Measurements from ENCODE around the gene SOS1.

Gene SOS1

DNA sequence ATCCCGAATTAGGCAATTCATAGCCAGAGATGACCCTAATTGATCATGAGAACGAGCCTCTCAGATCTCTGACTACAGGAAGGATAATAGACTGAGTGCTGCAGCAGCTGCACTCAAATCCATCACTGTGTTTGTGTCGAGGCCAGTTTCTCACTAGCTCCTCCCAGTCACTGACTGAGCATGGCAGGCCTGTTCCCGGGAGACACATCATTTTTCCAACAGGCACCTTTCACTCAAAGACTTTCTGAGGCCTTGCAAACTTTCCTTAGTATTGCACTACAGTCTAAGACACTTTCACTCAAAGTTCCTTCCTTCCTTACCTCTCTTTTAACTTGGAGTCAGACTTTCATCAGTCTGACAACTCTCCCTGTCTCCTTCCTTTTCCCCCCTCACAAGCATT is 13.7 kb downstream of the SOS1 start:
- intact Hi-C loops (cut with micrococcal nuclease), result no loop called here
- Mint-ChIP-seq H3K27ac (no peak overlapping the region), H3K36me3 (ENCODE audit: low read depth) (peaks cover 9% of the 10 kb centered on the region), H3K27me3 (no peaks in the 10 kb centered on the region), H3K9me3 (no peaks in the 10 kb centered on the region), H3K4me3 (no peak overlapping the region), H3K4me1 (ENCODE audit: low read depth) (peaks cover 21% of the 10 kb centered on the region)

DNA sequence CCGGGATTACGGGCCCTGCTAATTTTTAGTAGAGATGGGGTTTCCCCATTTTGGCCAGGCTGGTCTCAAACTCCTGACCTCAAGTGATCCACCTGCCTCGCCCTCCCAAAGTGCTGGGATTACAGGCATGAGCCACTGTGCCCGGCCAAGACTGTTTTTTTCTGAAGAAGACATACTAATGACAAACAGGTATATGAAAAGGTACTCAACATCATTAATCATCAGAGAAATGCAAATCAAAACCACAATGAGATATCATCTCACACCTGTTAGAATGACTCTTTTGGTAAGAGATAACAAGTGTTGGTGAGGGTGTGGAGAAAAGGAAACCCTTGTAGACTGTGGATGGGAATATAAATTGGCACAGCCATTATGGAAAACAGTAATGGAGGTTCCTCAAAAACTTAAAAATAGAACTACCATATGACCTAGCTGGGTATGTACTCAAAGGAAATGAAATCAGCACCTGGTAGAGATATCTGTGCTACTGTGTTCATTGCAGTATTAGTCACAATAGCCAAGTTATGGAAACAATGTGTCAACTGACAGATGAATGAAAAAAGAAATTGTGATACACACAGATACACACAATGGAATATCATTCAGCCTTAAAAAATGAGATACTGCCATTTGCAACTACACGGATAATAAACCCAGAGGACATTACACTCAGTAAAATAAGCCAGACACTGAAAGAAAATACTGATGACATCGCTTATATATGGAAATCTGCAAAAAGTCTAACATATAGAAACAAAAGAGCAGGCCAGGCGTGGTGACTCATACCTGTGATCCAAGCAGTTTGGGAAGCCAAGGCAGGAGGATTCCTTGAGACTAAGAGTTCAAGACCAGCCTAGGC is 20.8 kb downstream of the SOS1 start:
- no peaks in the 10 kb centered on the region for H3K36me3 Mint-ChIP-seq (ENCODE audit: low read depth)
- intact Hi-C loops (cut with micrococcal nuclease), result loop anchor here (1.0 kb wide), 1 partner anchor 22 kb away; no protein-coding TSS in a partner anchor
- H3K4me3 Mint-ChIP-seq, result no peak overlapping the region

DNA sequence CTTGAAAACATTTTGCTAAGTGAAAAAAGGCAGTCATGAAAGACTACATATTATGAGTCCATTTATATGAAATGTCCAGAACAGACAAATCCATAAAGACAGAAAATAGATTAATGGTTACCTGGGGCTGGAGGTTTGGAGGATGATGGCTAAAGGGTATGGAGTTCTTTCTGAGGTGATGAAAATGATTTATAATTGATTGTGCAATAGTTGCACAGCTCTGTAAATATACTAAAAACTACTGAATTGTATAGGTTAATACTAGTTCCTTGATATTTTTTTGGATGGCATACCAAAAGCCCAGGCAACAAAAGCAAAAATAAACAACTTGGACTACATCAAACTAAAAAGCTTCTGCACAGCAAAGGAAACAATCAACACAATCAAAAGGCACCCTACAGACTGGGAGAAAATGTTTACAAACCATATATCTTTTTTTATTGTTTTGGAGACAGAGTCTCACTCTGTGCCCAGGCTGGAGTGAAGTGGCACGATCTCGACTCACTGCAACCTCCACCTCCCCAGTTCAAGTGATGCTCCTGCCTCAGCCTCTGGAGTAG is 21.5 kb downstream of the SOS1 start:
- Mint-ChIP-seq H3K4me3 (no peak overlapping the region), H3K36me3 (ENCODE audit: low read depth) (no peaks in the 10 kb centered on the region), H3K27ac (no peak overlapping the region), H3K27me3 (no peaks in the 10 kb centered on the region), H3K9me3 (no peaks in the 10 kb centered on the region), H3K4me1 (ENCODE audit: low read depth) (peaks cover 35% of the 10 kb centered on the region)
- intact Hi-C loops (cut with micrococcal nuclease), result no loop called here

More for the DNA sequence above, 20.8 kb downstream of the SOS1 start:
- Mint-ChIP-seq H3K4me1 (ENCODE audit: low read depth) (peaks cover 31% of the 10 kb centered on the region), H3K9me3 (no peaks in the 10 kb centered on the region), H3K27me3 (no peaks in the 10 kb centered on the region), H3K27ac (no peak overlapping the region)

DNA sequence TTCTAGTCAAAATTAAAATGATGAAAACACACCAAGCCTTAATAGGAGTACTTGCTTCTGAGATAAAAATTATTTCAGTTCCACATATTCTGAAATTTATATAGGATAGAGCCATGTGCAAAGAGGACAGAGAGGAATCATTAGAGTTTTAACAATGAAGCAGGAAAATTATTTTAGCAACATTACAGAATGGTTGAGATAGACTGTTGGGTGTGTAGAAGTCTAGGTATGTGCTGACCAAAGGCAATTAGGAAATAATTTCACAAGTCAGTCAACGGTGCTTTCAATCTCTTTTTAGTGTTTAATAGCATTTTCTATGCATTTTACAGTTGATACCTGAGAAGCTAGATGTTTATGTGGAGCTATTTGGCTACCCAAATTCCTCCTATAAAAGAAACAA is 25.2 kb downstream of the SOS1 start:
- peaks cover 52% of the 10 kb centered on the region for H3K4me1 Mint-ChIP-seq (ENCODE audit: low read depth)
- intact Hi-C loops (cut with micrococcal nuclease), result no loop called here

DNA sequence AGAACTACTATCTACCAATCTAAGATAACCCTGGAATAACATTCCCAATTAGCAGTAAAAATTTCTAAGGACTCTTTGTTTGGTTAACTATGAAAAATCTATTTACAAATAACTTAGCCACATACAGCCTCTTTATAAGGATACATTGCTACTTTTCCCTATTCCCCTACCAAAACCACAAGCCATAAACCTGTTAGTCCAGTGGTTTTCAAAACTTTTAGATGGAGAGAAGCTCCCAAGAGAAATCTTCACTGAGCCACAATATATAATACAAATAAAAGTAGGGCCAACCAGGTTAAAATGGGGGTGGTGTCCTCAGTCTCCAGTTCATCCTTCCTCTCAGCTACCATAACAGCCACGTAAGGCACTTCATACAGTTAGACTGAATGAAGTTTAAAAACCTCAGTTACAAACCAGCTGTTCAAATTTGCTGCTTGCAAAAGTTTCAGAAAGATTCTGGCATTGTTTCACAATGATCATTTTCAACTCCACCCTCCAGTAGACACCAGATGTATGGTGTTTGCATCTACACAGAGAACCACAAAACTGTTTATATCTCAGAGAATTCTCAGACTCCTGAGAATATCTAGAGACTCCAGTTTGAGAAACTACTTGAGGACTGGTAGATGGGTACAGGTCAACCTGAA is 26.0 kb downstream of the SOS1 start:
- Mint-ChIP-seq H3K4me3 (no peak overlapping the region), H3K27ac (peak overlapping the region; percentile 35), H3K36me3 (ENCODE audit: low read depth) (no peaks in the 10 kb centered on the region), H3K27me3 (no peaks in the 10 kb centered on the region), H3K9me3 (no peaks in the 10 kb centered on the region), H3K4me1 (ENCODE audit: low read depth) (peaks cover 45% of the 10 kb centered on the region)
- intact Hi-C loops (cut with micrococcal nuclease), result no loop called here

More for the DNA sequence above, 25.2 kb downstream of the SOS1 start:
- Mint-ChIP-seq H3K4me3 (no peak overlapping the region), H3K9me3 (no peaks in the 10 kb centered on the region), H3K36me3 (ENCODE audit: low read depth) (no peaks in the 10 kb centered on the region), H3K27me3 (no peaks in the 10 kb centered on the region), H3K27ac (no peak overlapping the region)

DNA sequence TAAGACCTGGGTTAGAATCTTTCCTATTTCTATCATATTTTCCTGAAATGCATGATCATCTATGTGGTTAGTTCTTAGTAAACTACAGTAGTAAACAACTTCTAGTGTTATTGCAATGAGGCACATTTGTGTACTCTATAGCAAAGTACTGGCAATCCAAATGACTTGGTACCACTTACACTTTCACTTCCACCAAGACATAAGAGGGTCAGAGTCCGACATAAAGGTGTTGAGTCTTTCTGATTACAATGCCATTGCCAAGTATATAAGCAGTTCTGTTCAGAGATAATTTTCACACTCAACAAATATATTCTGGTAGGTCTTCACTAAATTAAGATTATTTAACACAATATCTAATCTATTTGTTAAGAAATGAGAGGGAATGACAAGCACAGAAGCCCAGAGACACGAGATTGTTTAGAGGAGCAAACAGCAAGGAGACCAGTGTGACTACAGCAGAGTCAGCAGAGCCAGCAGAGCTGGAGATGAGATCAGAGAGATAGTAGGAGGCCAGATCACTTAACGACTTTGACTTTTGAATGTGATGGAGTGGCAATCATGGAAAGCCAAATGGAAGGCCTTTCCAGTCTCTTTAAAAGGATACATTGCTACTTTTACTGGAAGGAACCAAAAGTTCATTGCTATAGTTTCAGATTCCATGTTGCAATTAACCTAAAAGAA is 27.5 kb downstream of the SOS1 start:
- no peaks in the 10 kb centered on the region for H3K27me3 Mint-ChIP-seq
- H3K36me3 Mint-ChIP-seq (ENCODE audit: low read depth), result no peaks in the 10 kb centered on the region
- no peak overlapping the region for H3K27ac Mint-ChIP-seq
- H3K4me1 Mint-ChIP-seq (ENCODE audit: low read depth), result peaks cover 36% of the 10 kb centered on the region
- no peak overlapping the region for H3K4me3 Mint-ChIP-seq
- no peaks in the 10 kb centered on the region for H3K9me3 Mint-ChIP-seq
- intact Hi-C loops (cut with micrococcal nuclease), result no loop called here

DNA sequence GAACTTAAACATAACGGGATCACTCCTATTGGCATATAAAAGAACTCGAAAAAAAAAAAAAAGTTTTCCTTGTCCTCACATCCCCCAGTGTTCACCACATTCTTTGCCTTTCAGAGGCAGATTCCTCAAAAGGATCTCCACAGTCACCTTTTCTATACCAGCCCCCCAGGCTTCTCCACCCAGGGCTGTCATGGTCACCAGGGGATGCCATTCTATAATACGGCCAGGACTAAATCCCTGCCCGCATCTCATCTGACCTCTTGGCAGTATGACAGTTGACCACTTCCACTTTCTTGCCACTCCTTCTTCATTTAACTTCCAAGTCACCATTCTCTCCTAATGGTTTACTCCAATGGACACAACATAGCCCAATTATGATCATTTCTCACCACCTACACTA is 29.3 kb downstream of the SOS1 start:
- Mint-ChIP-seq H3K36me3 (ENCODE audit: low read depth) (no peaks in the 10 kb centered on the region), H3K27ac (no peak overlapping the region), H3K9me3 (no peaks in the 10 kb centered on the region), H3K4me3 (no peak overlapping the region), H3K4me1 (ENCODE audit: low read depth) (peaks cover 36% of the 10 kb centered on the region), H3K27me3 (no peaks in the 10 kb centered on the region)
- intact Hi-C loops (cut with micrococcal nuclease), result no loop called here

DNA sequence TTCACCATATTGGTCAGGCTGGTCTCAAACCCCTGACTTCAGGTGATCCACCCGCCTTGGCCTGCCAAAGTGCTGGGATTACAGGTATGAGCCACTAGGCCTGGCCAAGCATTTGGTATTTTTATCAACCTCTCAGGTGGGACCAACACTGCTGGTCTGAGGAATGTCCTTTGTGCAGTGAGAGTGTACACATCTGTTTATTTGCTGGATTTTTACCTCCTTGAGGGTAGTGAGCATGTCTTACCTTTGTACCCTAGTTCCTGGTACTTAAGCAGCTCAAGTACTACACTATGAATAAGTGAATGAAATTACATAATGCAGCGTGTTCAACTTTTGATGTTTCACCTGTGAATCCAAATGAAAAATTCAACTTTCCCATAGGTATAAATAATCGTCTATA is 29.8 kb downstream of the SOS1 start:
- H3K27ac Mint-ChIP-seq, result no peak overlapping the region
- H3K36me3 Mint-ChIP-seq (ENCODE audit: low read depth), result no peaks in the 10 kb centered on the region
- no peaks in the 10 kb centered on the region for H3K9me3 Mint-ChIP-seq
- intact Hi-C loops (cut with micrococcal nuclease), result no loop called here
- H3K4me3 Mint-ChIP-seq, result no peak overlapping the region
- no peaks in the 10 kb centered on the region for H3K27me3 Mint-ChIP-seq
- peaks cover 39% of the 10 kb centered on the region for H3K4me1 Mint-ChIP-seq (ENCODE audit: low read depth)

DNA sequence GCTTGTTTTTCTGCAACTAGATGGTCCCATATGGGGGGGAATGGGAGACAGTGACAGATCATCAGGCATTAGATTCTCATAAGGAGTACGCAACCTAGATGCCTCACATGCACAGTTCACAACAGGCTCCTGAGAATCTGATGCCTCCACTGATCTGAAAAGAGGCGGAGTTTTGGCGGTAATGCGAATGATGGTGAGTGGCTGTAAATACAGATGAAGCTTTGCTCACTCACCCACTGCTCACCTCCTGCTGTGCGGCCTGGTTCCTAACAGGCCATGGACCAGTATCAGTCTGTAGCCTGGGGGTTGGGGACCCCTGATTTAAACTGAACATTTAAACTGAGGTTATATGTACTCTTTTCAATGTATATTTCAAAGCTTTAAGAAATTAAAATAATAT is 40.7 kb downstream of the SOS1 start:
- Mint-ChIP-seq H3K27ac (no peak overlapping the region), H3K36me3 (ENCODE audit: low read depth) (peaks cover 1% of the 10 kb centered on the region), H3K4me1 (ENCODE audit: low read depth) (peaks cover 18% of the 10 kb centered on the region), H3K4me3 (no peak overlapping the region), H3K9me3 (no peaks in the 10 kb centered on the region), H3K27me3 (no peaks in the 10 kb centered on the region)
- intact Hi-C loops (cut with micrococcal nuclease), result no loop called here

DNA sequence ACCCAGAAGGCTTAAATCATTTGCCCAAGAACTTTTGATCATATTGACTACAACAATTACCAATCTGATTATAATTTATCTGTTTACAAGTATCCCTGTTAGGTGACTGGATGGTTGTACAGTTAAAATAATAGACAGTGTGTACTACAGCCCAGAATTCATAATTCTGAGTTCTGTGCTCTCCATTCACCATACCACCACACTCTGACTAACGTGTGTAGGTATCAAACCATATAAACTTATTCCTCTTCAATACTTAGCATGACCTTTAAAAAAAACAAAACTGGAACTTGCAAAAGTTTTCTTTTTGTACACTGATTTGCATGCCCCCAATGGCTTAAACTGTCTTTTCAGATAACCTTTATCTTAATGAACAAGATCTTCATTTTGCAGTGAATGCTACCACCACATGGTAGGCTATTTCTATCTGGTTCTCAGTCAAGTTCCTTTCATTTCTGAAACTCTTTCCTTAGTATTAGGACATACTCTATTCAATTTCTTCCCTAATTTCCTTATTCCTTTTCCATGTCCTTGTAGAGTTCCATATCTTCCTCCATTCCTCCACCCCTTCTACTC is 50.9 kb downstream of the SOS1 start:
- Mint-ChIP-seq H3K9me3 (no peaks in the 10 kb centered on the region), H3K27ac (no peak overlapping the region), H3K27me3 (no peaks in the 10 kb centered on the region), H3K4me3 (no peak overlapping the region), H3K4me1 (ENCODE audit: low read depth) (peaks cover 11% of the 10 kb centered on the region), H3K36me3 (ENCODE audit: low read depth) (peaks cover 30% of the 10 kb centered on the region)
- intact Hi-C loops (cut with micrococcal nuclease), result loop anchor here (5.0 kb wide), 1 partner anchor 47 kb away; no protein-coding TSS in a partner anchor

DNA sequence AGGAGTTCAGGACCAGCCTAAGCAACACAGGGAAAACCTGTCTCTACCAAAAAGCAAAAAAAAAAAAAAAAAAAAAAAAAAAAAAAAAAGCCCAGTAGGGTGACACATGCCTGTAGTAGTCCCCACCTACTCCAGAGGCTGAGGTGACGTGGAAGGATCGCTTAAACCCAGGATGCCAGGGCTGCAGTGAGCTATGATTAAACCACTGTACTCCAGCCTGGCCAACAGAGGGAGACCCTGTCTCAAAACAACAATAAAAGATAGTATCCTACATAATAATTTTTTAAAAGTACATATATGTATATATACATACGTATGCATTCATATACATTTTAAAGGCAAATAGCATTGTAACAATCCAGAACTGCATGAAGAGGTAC is 51.7 kb downstream of the SOS1 start:
- Mint-ChIP-seq H3K36me3 (ENCODE audit: low read depth) (peaks cover 22% of the 10 kb centered on the region), H3K4me3 (no peak overlapping the region), H3K9me3 (no peaks in the 10 kb centered on the region), H3K27ac (no peak overlapping the region), H3K4me1 (ENCODE audit: low read depth) (peaks cover 5% of the 10 kb centered on the region), H3K27me3 (no peaks in the 10 kb centered on the region)
- intact Hi-C loops (cut with micrococcal nuclease), result loop anchor here (5.0 kb wide), 1 partner anchor 48 kb away; no protein-coding TSS in a partner anchor

DNA sequence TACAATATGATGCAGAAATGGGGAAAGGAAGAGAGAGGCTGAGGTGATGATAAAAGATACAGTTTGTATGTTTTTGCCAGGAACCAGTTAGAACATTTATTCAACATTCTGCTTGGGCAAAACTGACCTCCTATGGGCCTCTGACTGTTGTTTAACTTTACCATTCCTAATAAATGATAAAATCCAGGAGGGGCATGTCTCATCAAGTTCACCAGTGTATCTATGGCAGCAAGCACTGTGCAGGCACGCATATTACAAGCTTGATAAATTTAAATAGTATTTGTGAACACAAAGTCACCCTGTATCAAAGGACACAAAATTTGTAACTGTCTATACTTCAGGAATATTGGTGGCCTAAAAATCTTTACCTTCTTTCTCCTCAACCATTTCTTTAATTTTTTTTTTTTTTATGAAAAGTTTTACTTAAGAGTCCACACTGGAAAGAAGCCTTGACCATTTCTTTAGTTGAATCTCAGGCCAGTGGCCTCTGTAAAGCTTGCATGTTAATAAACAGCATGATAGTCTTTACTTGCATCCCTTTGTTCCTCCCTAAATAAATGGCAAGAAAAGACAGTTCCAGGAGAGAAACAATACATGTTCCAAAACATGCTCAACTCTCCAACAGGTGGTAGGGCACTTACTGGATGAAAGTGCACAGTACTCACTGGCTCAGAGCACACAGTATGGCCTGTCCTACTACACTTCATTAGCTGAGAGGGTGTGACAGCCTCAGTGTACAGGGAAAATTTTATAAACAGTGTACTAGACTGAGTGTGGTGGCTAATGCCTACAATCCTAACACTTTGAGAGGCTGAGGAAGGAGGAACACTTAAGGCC is 52.3 kb downstream of the SOS1 start:
- H3K4me1 Mint-ChIP-seq (ENCODE audit: low read depth), result peaks cover 5% of the 10 kb centered on the region
- H3K36me3 Mint-ChIP-seq (ENCODE audit: low read depth), result peaks cover 20% of the 10 kb centered on the region
- intact Hi-C loops (cut with micrococcal nuclease), result loop anchor here (5.0 kb wide), 1 partner anchor 49 kb away; no protein-coding TSS in a partner anchor

DNA sequence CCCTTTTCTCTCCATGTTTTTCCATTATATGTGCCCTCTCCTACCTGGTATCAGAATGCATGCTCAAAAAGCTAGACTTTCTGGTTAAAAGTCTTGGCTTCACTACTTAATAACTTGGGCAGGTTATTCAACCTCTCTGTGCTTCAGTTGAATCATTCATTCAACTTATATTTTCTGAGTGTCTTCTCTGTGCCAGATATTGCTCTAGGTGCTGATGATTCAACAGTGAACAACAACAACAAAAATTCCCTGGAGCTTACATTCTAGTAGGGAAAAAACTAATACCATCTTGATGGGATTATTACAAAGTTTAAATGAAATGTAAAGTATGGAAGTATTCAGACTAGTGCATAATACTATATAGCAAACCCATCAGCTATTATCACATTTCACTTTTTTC is 55.2 kb downstream of the SOS1 start:
- H3K9me3 Mint-ChIP-seq, result no peaks in the 10 kb centered on the region
- intact Hi-C loops (cut with micrococcal nuclease), result loop anchor here (5.0 kb wide), 1 partner anchor 52 kb away; no protein-coding TSS in a partner anchor
- peaks cover 5% of the 10 kb centered on the region for H3K4me1 Mint-ChIP-seq (ENCODE audit: low read depth)
- H3K36me3 Mint-ChIP-seq (ENCODE audit: low read depth), result peaks cover 25% of the 10 kb centered on the region
- no peak overlapping the region for H3K4me3 Mint-ChIP-seq
- no peaks in the 10 kb centered on the region for H3K27me3 Mint-ChIP-seq
- no peak overlapping the region for H3K27ac Mint-ChIP-seq

More for the DNA sequence above, 52.3 kb downstream of the SOS1 start:
- Mint-ChIP-seq H3K4me3 (no peak overlapping the region), H3K27ac (no peak overlapping the region), H3K9me3 (no peaks in the 10 kb centered on the region), H3K27me3 (no peaks in the 10 kb centered on the region)
